A549 (cell line): ENCODE results near the gene PROCA1.

Experiments
- CTCF ChIP-seq: fragments of >200 bp; sonication (Bioruptor Twin); formaldehyde crosslinking; IDR thresholded peaks from 3 replicates; pipeline ENCODE4 v1.5.1; 2016
- EHMT2 ChIP-seq: fragments of 200-600 bp; sonication (generic); IDR thresholded peaks from 2 replicates; pipeline ENCODE4 v1.6.1; 2016; ENCODE audit warnings: antibody characterized with exemption, low read depth, mild to moderate bottlenecking, moderate library complexity
- FOXS1 ChIP-seq: fragments of 250-450 bp; sonication (Bioruptor Pico); IDR thresholded peaks from 2 replicates; pipeline ENCODE4 v1.5.0; 2020; ENCODE audit warnings: mild to moderate bottlenecking, moderate library complexity
- HMGXB4 ChIP-seq: fragments of 250-450 bp; sonication (Bioruptor Pico); IDR thresholded peaks from 2 replicates; pipeline ENCODE4 v1.5.0; 2021; ENCODE audit warnings: mild to moderate bottlenecking, moderate library complexity, borderline replicate concordance
- HOXA7 ChIP-seq: fragments of 250-450 bp; sonication (Bioruptor Pico); IDR thresholded peaks from 2 replicates; pipeline ENCODE4 v1.5.0; 2020; ENCODE audit warnings: mild to moderate bottlenecking, moderate library complexity
- RFX5 ChIP-seq: fragments of 450-650 bp; IDR thresholded peaks from 2 replicates; pipeline ENCODE4 v1.7.1; 2014; ENCODE audit warnings: antibody characterized with exemption, mild to moderate bottlenecking, moderate library complexity
- SREBF2 ChIP-seq: fragments of 450-650 bp; IDR thresholded peaks from 2 replicates; pipeline ENCODE4 v1.6.1; 2014; ENCODE audit warnings: mild to moderate bottlenecking, moderate library complexity

GRCh38 chr17:28661635-28662526, 49.8 kb downstream of the PROCA1 start, which contains the start of the genes SDF2 and SUPT6H:
- TF ChIP-seq HMGXB4 (CRISPR knock-in tag) (no peak), CTCF (no peak), RFX5 (no peak; the same call in 1 of the 2 replicates), EHMT2 (no peak), HOXA7 (0 out of 2 replicates have a peak, but pooled peaks have one; percentile 3), FOXS1 (CRISPR knock-in tag) (no peak), SREBF2 (no peak)
